ENCODE results near the gene PEX14. TPM values are rescaled to one million over a fixed set of nuclear protein-coding genes. Genes with fewer than 3 reads are reported as not detected.

Gene PEX14
- total RNA-seq, 1 donor from 2014 or later = 7.6 TPM

DNA sequence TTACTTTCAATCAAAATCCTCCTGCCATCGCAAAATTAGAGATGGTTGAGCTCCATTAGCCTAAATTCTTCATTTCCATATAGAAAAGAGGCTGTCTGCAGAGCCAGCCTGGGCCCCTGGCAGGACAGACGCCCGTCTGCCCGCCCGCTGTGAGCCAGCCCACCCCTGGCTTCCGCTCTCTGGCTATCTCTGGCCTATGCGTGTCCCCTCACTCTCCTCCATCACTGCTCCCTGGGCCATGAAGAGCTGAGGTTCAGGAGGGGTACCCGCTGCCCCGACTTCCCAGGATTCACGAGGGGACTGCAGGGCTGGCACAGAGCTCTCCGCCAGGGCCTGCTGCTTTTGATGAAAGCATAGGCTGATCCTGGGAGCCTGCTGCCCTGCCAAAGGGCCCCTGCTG lies 204.1 kb downstream of the PEX14 start:
- DNase-seq (ENCODE audit: low read depth in 2 of 2) = no peak

GRCh38 chr1:10679496-10680220 lies 204.9 kb downstream of the PEX14 start:
- peak; percentile 53 to 61 for DNase-seq (ENCODE audit: low read depth in 2 of 2)

Other genes with a start within 250 kb of the PEX14 start
- 64.5 and 79.3 TPM in 2 replicates for gene PGD, start 75.9 kb upstream of the PEX14 start, total RNA-seq
- 6.3 and 7.7 TPM in 2 replicates for gene CENPS, start 44.5 kb upstream of the PEX14 start, total RNA-seq
- gene CORT, start 24.9 kb upstream of the PEX14 start, total RNA-seq = 0.13 TPM in 1 of 2 replicates, not detected in the other
- 38.3 and 43.5 TPM in 2 replicates for gene DFFA, start 2.4 kb upstream of the PEX14 start, total RNA-seq

Measured in dermis microvascular lymphatic vessel endothelial cell (primary cell).